Neural progenitor cell (in vitro differentiated cells): ENCODE results near the gene ENPP6.

Experiments
- CTCF ChIP-seq: fragments of 200-600 bp; sonication (generic); IDR thresholded peaks from 2 replicates; pipeline ENCODE4 v1.5.1; 2017; ENCODE audit warnings: antibody characterized with exemption, mild to moderate bottlenecking
- EZH2phosphoT487 ChIP-seq: fragments of 200-600 bp; sonication (generic); IDR thresholded peaks from 2 replicates; pipeline ENCODE4 v1.6.1; 2017; ENCODE audit warnings: antibody characterized with exemption

DNA sequence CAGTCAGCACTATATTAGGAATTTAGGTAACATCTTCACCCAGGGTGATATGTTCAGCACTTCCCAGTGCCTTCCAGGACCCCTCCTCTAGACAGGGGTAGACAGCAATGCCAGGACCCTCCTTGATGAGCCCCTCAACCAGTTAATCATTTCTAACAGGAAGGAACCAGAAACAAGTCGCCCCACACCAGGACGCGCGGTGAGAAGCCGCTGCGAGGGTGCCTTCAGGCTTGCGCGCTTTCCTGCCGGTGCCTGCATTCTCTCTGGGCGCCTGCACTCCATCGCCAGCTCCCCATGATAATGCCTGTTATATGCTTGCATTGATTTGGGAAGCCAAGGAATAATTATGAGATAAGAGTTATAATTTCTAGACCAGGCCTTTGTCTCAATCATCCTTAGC is 116.0 kb downstream of the ENPP6 start:
- no peak for TF ChIP-seq EZH2phosphoT487
- TF ChIP-seq CTCF = no peak
